PC-9 (cell line): Measurements from ENCODE around the gene BRINP2. TPM values are rescaled to one million over a fixed set of nuclear protein-coding genes. Genes with fewer than 3 reads are reported as not detected.

Experiments used
- BruUV-seq: library from RNA; stranded (reverse); fragments of 400-500 nt; replicated peaks from 2 replicates; lab custom pipeline; 2021; lab: Mats Ljungman, UMichigan
- CTCF ChIA-PET: fragments of 300-600 bp; sonication (Branson Sonifier 250); formaldehyde crosslinking; loops from one replicate; lab custom pipeline; 2022; ENCODE audit warnings: antibody characterized with exemption; lab: Charles Lee
- POLR2A ChIA-PET: fragments of 300-600 bp; sonication (Branson Sonifier 250); formaldehyde crosslinking; loops from one replicate; lab custom pipeline; 2022; ENCODE audit warnings: antibody characterized with exemption; ENCODE audit not compliant: unreplicated experiment; lab: Charles Lee
- DNase-seq, 2 experiments: peaks; one replicate each; pipeline versions ENCODE4 v3.0.0 to v3.0.0-alpha.2; 2015 to 2022; ENCODE audit warnings: mixed read lengths in 1 of 2
- H2AFZ ChIP-seq: fragments of 200-600 bp; sonication (generic); 2 replicates; pipeline ENCODE4 v1.8.1; 2017; ENCODE audit warnings: antibody characterized with exemption
- H3F3A ChIP-seq: fragments of 200-600 bp; sonication (generic); 2 replicates; pipeline ENCODE4 v1.8.1; 2017; ENCODE audit warnings: antibody characterized with exemption, mild to moderate bottlenecking, low read depth; ENCODE audit not compliant: insufficient read depth
- H3K27ac ChIP-seq: fragments of 200-600 bp; sonication (generic); 2 replicates; pipeline ENCODE4 v1.6.1; 2016; ENCODE audit warnings: mixed run types
- H3K27me3 ChIP-seq: fragments of 200-600 bp; sonication (generic); 2 replicates; pipeline ENCODE4 v1.6.1; 2016; ENCODE audit warnings: low read depth, mixed run types; ENCODE audit not compliant: insufficient read depth
- H3K36me3 ChIP-seq: fragments of 200-600 bp; sonication (generic); 2 replicates; pipeline ENCODE4 v1.6.1; 2016; ENCODE audit warnings: low read depth, mixed run types
- H3K4me1 ChIP-seq: fragments of 200-600 bp; sonication (generic); replicated peaks from 2 replicates; pipeline ENCODE4 v1.6.1; 2016; ENCODE audit warnings: mixed run types; ENCODE audit not compliant: insufficient read depth
- H3K4me2 ChIP-seq: fragments of 200-600 bp; sonication (generic); 2 replicates; pipeline ENCODE4 v1.6.1; 2017; ENCODE audit warnings: mixed run types
- H3K4me3 ChIP-seq: fragments of 200-600 bp; sonication (generic); 2 replicates; pipeline ENCODE4 v1.6.1; 2016; ENCODE audit warnings: mixed run types
- H3K79me2 ChIP-seq: fragments of 200-600 bp; sonication (generic); 2 replicates; pipeline ENCODE4 v1.6.1; 2017; ENCODE audit warnings: low read depth, mixed run types
- H3K9me2 ChIP-seq: fragments of 200-600 bp; sonication (generic); 2 replicates; pipeline ENCODE4 v1.8.1; 2017; ENCODE audit warnings: mild to moderate bottlenecking; ENCODE audit not compliant: insufficient read depth
- H3K9me3 ChIP-seq: fragments of 200-600 bp; sonication (generic); 2 replicates; pipeline ENCODE4 v1.8.1; 2016; ENCODE audit warnings: low read depth; ENCODE audit not compliant: insufficient read depth
- H4K20me1 ChIP-seq: fragments of 200-600 bp; sonication (generic); 2 replicates; pipeline ENCODE4 v1.8.1; 2017; ENCODE audit not compliant: insufficient read depth
- EZH2 ChIP-seq: fragments of 200-600 bp; sonication (generic); IDR thresholded peaks from 2 replicates; pipeline ENCODE4 v1.8.0; 2017; ENCODE audit warnings: antibody characterized with exemption, low read depth
- intact Hi-C: fragments of 100-400 bp; cut with micrococcal nuclease; formaldehyde crosslinking; loops from one replicate; pipeline ENCODE4 v1.10.0; 2022; ENCODE audit not compliant: unreplicated experiment
- total RNA-seq: library from RNA; stranded (reverse); gene quantifications from 2 replicates; pipeline ENCODE4 v1.2.3, GENCODE V29; 2021
- TF ChIP-seq, protein P1 (sequence below): fragments of 200-600 bp; sonication (generic); conservative IDR thresholded peaks from 2 replicates; pipeline ENCODE4 v1.6.1; 2017; ENCODE audit warnings: mixed run types, antibody characterized with exemption, mild to moderate bottlenecking, moderate library complexity

The BRINP2 gene
- total RNA-seq, 1 experiment from 2014 or later = not detected

DNA sequence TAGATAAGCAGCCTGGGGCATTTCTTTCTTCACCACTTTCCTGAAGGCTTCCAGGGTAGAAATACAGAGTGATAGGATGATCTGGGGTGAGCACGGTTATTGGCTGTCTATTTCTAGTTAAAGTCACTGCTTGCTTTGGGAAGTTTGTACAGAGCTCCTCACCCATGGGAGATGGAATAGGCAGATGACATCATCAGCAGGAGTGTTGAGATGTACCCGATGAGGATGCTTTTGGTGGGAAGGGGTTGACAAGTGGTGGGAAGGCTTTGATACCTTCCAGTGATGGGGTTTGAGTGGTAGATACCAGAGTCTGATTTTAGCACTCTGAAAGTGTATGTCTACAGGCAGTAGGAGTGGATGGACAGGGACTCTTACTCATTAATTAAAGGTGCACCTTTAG is 112.6 kb downstream of the BRINP2 start:
- intact Hi-C loops = no loop called here
- Histone ChIP-seq H3K9me2 (no peaks in the 10 kb centered on the region), H3K4me2 (no peak overlapping the region), H3K9me3 (no peaks in the 10 kb centered on the region), H3K4me3 (no peak overlapping the region), H4K20me1 (no peaks in the 10 kb centered on the region), H3F3A (no peaks in the 10 kb centered on the region), H3K27ac (no peak overlapping the region), H3K36me3 (no peaks in the 10 kb centered on the region), H3K27me3 (peaks cover 26% of the 10 kb centered on the region), H3K4me1 (no peaks in the 10 kb centered on the region), H3K79me2 (no peaks in the 10 kb centered on the region), H2AFZ (no peak overlapping the region)
- POLR2A ChIA-PET = no interaction called here
- DNase-seq = no peak
- no TSS peak for BruUV-seq
- CTCF ChIA-PET = no interaction called here
- no peak for TF ChIP-seq EZH2
- TF ChIP-seq, protein P1, sequence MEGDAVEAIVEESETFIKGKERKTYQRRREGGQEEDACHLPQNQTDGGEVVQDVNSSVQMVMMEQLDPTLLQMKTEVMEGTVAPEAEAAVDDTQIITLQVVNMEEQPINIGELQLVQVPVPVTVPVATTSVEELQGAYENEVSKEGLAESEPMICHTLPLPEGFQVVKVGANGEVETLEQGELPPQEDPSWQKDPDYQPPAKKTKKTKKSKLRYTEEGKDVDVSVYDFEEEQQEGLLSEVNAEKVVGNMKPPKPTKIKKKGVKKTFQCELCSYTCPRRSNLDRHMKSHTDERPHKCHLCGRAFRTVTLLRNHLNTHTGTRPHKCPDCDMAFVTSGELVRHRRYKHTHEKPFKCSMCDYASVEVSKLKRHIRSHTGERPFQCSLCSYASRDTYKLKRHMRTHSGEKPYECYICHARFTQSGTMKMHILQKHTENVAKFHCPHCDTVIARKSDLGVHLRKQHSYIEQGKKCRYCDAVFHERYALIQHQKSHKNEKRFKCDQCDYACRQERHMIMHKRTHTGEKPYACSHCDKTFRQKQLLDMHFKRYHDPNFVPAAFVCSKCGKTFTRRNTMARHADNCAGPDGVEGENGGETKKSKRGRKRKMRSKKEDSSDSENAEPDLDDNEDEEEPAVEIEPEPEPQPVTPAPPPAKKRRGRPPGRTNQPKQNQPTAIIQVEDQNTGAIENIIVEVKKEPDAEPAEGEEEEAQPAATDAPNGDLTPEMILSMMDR = no peak

DNA sequence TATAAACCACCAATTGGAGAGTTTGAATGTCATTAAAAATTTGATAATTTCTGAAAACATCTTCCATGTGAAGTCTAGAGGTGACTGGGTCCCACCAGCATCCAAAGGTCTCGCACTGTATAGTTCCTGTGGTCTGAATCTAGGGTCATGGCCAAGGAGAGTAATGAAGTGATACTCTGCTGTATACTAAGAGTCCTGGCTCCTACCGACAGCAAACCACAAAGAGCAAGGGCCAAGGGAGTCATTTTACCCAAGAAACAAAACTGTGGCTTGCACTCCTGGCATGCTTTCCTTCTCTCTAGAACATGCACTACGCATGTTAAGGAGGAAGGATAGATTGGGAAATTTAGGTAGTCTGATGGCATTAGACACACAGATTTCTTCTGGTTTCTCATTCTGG is 115.6 kb downstream of the BRINP2 start:
- POLR2A ChIA-PET = no interaction called here
- Histone ChIP-seq H3K4me1 (no peaks in the 10 kb centered on the region), H3K4me3 (no peak overlapping the region), H3K27me3 (peaks cover 14% of the 10 kb centered on the region), H3K9me3 (no peaks in the 10 kb centered on the region), H3K36me3 (no peaks in the 10 kb centered on the region), H2AFZ (no peak overlapping the region), H3F3A (no peaks in the 10 kb centered on the region), H4K20me1 (no peaks in the 10 kb centered on the region), H3K79me2 (no peaks in the 10 kb centered on the region), H3K27ac (no peak overlapping the region), H3K4me2 (no peak overlapping the region), H3K9me2 (no peaks in the 10 kb centered on the region)
- DNase-seq = no peak
- TF ChIP-seq EZH2 = no peak
- TF ChIP-seq, protein P1 = no peak
- intact Hi-C loops = no loop called here
- CTCF ChIA-PET = no interaction called here
- no TSS peak for BruUV-seq

DNA sequence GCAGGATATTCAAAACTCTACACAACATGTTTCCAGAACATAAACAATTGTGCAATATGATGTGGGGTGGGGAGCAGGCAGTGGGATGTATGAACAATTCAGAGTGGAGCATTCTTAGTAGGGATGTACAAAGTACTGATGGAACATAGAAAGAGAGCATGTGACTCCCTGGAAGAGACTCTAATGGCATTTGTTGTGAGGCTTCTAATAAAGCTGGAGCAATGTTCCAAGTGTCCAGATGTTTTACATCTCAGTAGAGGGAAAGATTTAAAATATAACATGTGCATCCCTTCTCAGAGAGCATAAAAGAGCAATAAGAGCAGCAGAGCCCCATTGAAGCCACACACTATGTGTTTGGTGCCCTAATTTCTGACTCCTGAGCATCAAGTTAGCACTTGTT is 116.5 kb downstream of the BRINP2 start:
- Histone ChIP-seq H3K79me2 (no peaks in the 10 kb centered on the region), H3K36me3 (no peaks in the 10 kb centered on the region)

More for the DNA sequence above, 116.5 kb downstream of the BRINP2 start:
- intact Hi-C loops = no loop called here
- DNase-seq = no peak
- no TSS peak for BruUV-seq
- CTCF ChIA-PET = no interaction called here
- no peaks in the 10 kb centered on the region for H3K4me1 ChIP-seq
- H3K9me2 ChIP-seq = no peaks in the 10 kb centered on the region
- no peak overlapping the region for H2AFZ ChIP-seq
- no peaks in the 10 kb centered on the region for H4K20me1 ChIP-seq
- H3K4me2 ChIP-seq = no peak overlapping the region
- no peak overlapping the region for H3K4me3 ChIP-seq
- no peak for TF ChIP-seq EZH2
- TF ChIP-seq, protein P1 = no peak
- H3K9me3 ChIP-seq = no peaks in the 10 kb centered on the region
- POLR2A ChIA-PET = no interaction called here
- H3K27me3 ChIP-seq = peaks cover 6% of the 10 kb centered on the region; the same call in 1 of the 2 replicates
- H3F3A ChIP-seq = no peaks in the 10 kb centered on the region
- no peak overlapping the region for H3K27ac ChIP-seq
